GM20000 (cell line): Measurements from ENCODE around the gene FN1.
A peak's percentile ranks its signal among the peaks of the same experiment; 100 is the strongest.

Experiments used
- DNase-seq: peaks from one replicate; pipeline ENCODE4 v3.0.0; 2012; ENCODE audit warnings: low spot score
- TF ChIP-seq, protein P1 (sequence below): IDR thresholded peaks from 2 replicates; pipeline ENCODE4 v1.5.1; 2012; ENCODE audit warnings: mild to moderate bottlenecking, control low read depth; ENCODE audit errors: extremely low read depth, missing control alignments

Gene FN1

DNA sequence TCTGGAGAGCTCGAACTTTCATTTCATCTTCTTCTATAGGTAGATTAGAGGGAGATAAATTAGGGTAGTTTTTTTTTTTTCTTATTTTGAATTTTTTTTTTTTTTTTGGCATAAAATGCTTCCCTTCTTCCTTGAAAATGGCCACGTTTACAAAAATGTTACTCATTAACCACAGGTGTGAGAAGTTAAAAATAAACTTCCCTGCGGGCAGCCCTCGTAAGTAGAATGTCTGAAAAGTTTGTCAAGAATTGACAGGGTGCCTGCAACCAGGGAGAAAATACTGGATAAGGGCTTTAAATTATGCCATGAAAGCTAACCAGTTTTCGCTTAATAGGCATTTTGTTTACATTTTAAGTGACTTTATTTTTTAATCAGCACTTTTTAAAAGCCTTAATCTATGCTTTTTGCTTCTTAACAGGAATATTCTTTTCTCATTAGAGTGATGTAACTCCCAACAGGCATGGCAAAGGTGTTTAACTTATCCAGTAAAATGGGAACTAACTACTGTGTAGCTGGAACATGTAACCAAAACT, 4.2 kb upstream of the FN1 start:
- TF ChIP-seq, protein P1, sequence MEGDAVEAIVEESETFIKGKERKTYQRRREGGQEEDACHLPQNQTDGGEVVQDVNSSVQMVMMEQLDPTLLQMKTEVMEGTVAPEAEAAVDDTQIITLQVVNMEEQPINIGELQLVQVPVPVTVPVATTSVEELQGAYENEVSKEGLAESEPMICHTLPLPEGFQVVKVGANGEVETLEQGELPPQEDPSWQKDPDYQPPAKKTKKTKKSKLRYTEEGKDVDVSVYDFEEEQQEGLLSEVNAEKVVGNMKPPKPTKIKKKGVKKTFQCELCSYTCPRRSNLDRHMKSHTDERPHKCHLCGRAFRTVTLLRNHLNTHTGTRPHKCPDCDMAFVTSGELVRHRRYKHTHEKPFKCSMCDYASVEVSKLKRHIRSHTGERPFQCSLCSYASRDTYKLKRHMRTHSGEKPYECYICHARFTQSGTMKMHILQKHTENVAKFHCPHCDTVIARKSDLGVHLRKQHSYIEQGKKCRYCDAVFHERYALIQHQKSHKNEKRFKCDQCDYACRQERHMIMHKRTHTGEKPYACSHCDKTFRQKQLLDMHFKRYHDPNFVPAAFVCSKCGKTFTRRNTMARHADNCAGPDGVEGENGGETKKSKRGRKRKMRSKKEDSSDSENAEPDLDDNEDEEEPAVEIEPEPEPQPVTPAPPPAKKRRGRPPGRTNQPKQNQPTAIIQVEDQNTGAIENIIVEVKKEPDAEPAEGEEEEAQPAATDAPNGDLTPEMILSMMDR: no peak
- no peak for DNase-seq

DNA sequence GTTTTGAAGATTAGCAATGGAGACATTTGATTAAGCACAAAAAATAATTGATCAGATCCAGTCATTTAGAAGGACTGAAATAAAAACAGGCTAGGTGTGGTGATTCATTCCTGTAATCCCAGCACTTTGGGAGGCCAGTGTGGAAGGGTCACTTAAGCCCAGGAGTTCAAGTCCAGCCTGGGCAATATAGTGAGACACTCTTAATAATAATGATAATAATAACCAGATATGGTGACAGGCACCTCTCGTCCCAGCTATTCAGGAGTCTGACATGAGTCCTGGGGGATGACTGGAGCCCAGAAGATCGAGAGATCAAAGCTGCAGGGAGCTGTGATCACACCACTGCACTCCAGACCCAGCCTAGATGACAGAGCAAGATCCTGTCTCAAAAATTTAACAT, 3.5 kb upstream of the FN1 start:
- DNase-seq: no peak
- TF ChIP-seq, protein P1: no peak

DNA sequence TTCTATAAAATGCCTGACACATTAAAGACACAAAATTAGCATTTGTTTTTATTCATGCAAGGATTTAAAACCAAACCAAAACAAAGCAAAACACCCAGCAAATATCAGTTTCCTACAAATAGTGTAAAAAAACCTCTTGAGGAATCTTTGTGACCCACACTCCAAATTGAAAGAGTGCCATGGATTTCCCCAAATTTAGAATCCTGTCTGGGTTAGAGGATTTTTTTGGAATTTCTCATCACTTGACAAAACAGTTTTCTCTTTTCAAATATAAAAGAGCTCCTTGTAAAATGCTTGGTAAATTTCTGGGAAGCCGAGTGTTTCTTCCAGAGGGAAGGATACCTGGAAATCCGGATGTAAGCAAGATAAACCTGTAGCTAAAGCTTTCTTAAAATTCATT, 1.7 kb upstream of the FN1 start:
- TF ChIP-seq, protein P1: no peak
- no peak for DNase-seq

DNA sequence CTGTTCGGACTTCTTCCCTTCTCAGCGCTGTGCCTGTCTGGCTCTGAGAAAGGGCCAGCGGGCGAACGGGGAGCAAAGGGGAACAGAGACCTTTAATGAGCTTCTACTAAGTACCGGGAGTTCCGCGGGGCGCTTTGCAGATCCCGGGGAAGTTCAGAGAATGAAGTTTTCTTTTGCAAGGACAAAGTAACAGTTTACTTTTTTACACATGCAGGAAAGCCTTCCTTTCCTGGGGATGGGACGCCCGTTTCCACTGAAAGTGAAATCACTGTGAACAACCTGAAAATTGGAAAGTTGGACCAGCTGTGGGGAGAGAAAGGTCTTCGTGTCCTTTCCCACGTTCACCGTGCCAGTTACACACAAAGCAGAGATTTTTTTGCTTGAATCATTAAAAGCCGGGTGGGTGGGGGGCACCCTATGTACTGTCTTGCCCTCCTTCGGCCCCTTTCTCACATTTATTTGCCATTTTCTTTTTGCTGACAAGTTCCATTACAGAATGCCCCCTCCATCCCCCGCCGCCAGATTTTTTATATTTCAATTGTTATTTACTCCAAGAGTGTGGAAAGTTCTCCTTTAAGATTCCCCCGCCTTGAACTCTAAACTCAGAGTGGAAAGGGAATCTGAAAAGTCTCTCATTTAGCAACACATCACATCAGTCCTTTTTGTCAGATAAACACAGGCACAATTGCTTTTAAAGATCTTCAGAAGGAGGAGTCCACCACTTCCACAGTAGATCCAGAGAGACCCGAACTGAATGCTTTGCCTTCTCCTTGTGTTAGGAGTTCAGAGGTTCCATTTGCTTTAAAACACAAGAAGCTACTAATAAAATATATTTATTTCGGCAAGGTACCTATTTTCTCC, 1.1 kb upstream of the FN1 start:
- peak; percentile 58 for DNase-seq
- TF ChIP-seq, protein P1: no peak

DNA sequence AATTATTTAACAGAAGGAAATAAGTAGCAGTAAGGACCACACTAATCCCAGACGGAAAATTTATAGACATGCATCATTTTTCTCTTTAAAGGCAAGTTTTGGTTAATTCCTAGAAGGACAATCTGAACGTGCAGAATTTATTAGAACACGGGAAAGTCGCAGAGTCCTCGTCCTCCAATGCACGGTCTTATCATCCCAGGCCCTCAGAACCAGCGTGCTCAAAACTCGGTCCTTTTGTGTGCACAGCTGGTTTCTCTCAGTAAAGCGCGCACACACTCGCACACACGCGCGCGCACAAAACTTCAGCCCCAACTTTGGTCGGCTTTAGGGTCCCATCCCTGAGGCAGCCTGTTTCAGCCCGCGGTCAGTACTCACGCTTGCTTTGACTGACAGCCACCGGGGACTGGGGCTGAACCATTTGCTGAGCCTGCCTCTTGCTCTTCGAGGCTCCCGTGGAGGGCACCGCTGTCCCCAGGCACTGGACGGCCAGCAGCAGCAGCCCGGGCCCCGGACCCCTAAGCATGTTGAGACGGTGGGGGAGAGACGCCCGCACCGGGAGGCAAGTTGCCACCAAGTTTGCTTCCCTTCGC, 493 bp downstream of the FN1 start:
- TF ChIP-seq, protein P1: no peak
- DNase-seq: peak; percentile 48

DNA sequence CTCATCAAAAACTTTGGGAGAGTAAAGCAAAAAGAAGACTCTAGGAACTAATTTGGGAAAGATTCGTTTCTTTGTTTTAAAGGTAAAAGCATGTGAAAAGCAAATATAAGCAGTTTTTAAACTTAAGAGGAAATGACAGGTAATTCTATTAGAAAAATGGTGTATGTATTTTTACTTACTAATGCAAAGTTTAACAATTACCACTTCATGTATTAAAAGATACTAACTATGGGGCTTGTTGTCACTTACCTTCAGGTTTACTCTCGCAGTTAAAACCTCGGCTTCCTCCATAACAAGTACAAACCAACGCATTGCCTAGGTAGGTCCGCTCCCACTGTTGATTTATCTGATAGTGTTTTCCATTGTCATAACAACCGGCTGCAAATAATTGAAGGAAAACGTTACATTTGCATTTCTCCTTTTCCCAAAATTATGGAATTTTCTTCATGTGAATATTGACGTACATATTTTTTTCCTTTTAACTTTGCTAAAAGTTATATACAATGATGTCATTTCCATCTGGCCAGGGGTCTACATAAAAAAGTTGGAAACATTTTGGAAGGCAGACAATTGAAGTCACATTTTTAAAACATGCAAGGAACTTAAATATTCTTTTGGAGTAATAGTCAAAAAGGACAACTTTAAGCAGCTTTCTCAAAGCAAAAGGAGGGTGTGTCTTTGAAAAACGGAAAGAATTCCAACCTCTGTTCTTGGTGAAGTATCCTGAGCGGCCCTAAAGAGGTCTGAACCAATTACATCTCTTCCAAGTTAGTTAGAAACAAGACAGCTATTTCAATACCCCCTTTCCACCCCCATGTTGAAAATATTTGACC, 1.2 kb downstream of the FN1 start:
- DNase-seq: no peak
- TF ChIP-seq, protein P1: no peak
